ENCODE data around the gene SLC39A2. TPM values are rescaled to one million over a fixed set of nuclear protein-coding genes. Genes with fewer than 3 reads are reported as not detected.

Gene SLC39A2
- polyA plus RNA-seq, 3 donors: 1.2 to 2.1 (median 1.3) TPM

GRCh38 chr14:21022686-21023085, 23.6 kb downstream of the SLC39A2 start:
- DNase-seq (ENCODE audit: extremely low read depth in 1 of 11, low read depth in 9 of 11, low spot score in 4 of 11): no peak

DNA sequence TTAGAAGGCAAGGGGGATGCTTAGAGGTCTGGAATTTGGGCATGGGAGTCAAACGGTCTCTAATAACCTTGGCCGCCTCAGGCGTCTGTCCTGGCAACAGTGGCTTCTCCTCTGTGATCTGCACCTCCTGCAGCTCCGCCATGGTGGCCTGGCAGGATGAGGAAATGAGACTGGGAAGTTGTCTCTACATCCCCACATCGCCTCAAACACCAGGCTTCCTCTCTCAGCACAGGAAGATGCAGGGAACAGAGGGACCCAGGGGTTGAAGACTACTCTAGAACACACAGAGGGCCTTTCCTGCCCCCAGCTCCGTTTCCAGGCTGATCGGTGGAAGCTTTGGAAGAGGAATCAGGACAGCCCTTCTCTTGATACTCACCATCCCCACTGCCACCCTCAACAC, 24.1 kb downstream of the SLC39A2 start:
- no peak for DNase-seq (ENCODE audit: extremely low read depth in 1 of 11, low read depth in 9 of 11, low spot score in 4 of 11)

GRCh38 chr14:21023817-21024584, 24.9 kb downstream of the SLC39A2 start:
- DNase-seq (ENCODE audit: extremely low read depth in 1 of 11, low read depth in 9 of 11, low spot score in 4 of 11): no peak

DNA sequence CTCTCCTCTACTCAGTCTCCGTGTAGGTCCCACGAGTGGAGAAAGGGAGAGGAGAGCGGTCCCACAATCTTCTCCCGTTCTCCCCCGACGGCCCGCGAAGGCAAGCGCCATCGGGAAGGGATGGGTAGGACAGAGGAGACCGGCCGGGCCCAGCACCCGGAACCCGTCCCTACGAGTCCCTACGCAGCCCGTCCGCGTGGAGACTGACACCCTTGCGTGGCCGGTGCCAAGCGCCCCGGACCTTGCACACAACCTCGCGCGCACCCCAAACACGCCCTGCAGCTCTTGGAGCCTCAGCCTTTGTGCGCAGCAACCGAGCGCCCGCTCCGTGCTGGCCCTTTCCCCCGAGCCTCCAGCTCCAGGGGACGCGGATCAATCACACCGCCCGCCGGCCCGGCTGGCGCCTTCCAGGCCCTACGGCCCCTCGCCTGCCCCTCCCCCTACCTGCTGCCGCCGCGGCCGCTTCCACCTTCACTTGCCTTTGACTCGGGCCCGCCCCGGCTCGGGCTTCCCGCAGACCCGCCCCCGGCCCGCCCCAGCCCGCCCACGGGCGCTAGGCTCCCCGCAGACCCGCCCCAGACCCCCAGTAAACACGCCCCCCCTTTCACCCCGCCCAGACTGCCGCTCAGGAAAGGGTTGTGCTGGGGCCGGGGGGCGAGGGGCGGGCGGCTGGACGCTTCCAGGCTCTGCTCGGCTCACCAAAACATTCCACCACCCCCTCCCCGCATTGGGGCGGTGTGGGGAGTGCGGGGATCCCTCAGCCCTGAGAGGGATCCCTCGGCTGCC, 25.7 kb downstream of the SLC39A2 start, which contains the start of gene NDRG2:
Gene NDRG2, minus strand, starts transcription at position 477 of the 786 bp plus-strand sequence. CDS start 1,746 bp downstream, outside the sequence.
- DNase-seq (ENCODE audit: extremely low read depth in 1 of 11, low read depth in 9 of 11, low spot score in 4 of 11): peak in 8 of 11 donors; percentile 63 to 75 (median 72)

- DNase-seq (ENCODE audit: extremely low read depth in 1 of 11, low read depth in 9 of 11, low spot score in 4 of 11): peak in 3 of 11 donors; percentile 39 to 54 (median 39)
Observed at GRCh38 chr14:21025371-21026273, 26.5 kb downstream of the SLC39A2 start.

DNA sequence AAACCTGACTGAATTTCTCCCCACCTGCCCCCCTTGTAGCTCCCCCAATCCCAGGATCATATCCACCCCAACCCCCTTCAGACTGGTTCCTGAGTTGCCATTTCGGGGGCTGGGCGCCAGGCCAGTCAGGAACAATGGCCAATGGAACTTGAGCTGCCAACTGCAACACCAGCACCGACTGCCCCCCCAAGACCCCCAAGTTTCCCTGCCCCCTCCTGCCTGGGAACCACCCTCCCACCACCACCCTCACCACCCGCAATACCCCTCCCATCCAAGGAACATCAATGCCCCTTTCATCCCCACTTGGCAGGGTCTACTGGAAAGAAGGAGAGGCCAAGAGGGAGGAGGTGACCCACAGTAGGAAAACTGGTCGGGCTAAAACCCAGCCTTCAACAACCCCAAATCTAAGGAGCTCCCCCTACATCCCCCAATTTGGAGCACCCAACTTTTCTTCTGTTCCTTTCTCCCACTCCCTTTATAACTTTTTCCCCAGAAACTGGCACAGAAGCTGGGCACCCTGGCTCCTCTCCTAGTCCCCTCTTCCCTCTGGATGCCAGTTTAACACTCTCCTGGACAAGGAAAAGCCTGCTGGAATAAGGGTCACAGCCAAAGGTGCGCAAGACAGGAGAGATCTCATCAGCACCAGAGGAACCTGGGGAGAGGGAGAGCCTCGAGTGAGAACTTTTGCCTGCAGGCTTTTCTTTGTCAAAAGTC, 27.3 kb downstream of the SLC39A2 start:
- DNase-seq (ENCODE audit: extremely low read depth in 1 of 11, low read depth in 9 of 11, low spot score in 4 of 11): no peak

DNA sequence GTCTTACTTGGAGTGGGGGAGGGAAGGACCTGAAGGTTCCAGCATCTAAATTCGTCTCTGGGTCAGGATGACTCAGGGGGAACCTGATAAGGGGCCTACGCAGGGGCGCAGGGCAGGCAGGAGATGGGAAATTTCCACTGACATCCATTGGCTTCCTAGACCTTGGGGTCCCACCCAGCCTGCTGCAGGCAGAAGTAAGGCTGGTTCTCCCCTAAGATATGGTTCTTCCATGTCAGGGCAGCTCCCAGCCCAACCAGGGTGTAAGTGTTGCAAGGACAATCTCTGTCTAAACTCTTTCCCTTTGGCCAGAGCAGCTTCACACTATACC, 27.9 kb downstream of the SLC39A2 start:
- DNase-seq (ENCODE audit: extremely low read depth in 1 of 11, low read depth in 9 of 11, low spot score in 4 of 11): no peak

GRCh38 chr14:21029917-21030316, 30.8 kb downstream of the SLC39A2 start, which contains the start of gene TPPP2:
TSS of gene TPPP2 (plus strand) at chr14:21030217. CDS start at chr14:21030582, 365 bp downstream.
- no peak for DNase-seq (ENCODE audit: extremely low read depth in 1 of 11, low read depth in 9 of 11, low spot score in 4 of 11)

GRCh38 chr14:21030531-21030930, 31.4 kb downstream of the SLC39A2 start:
- no peak for DNase-seq (ENCODE audit: extremely low read depth in 1 of 11, low read depth in 9 of 11, low spot score in 4 of 11)

- DNase-seq (ENCODE audit: extremely low read depth in 1 of 11, low read depth in 9 of 11, low spot score in 4 of 11): no peak
Observed at GRCh38 chr14:21032326-21033132, 33.4 kb downstream of the SLC39A2 start.

GRCh38 chr14:21033133-21033698, 34.1 kb downstream of the SLC39A2 start:
- DNase-seq (ENCODE audit: extremely low read depth in 1 of 11, low read depth in 9 of 11, low spot score in 4 of 11): no peak

DNA sequence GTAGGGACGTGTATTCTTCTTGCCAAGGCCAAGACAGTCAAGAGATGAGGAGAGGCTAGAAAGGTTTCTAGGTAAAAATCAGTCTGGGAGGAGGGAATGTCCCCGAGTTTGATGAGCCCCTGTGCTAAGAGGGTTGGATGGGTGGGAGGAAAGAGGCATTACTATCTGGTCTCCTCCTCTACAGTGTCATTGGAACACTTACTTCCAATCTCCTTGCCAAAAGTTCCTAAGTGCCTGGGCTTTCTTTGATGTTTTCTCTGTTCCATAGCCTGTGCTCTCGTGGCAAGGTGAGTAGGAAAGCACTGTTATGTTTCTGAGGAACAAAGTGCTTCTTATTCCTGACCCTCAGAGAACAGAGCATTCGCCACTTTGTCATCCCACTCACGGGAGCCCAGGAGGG, 35.6 kb downstream of the SLC39A2 start, which contains the start of gene RNASE13:
Gene RNASE13, minus strand, starts transcription at position 101 of the 400 bp plus-strand sequence. CDS start 519 bp downstream, outside the sequence.
- no peak for DNase-seq (ENCODE audit: extremely low read depth in 1 of 11, low read depth in 9 of 11, low spot score in 4 of 11)

DNA sequence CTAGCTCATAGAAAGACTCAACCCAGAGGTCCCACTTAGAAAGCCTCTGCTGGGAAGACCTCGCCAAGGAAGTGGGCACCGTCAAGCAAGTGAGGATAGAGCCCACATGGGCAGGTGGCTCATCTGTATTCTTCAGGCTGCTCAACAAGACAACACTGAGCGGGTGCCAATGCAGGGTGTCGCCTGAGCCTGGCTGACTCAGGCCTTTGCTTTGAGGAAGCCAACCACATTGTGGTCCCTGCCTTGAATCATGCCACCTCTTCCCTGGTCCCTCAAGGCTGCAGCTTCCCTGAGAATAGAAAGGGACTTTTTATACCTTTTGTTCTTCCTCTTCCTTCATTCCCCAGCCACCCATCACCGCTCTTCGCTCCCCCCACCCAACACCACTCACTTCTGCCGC, 37.7 kb downstream of the SLC39A2 start:
- no peak for DNase-seq (ENCODE audit: extremely low read depth in 1 of 11, low read depth in 9 of 11, low spot score in 4 of 11)

DNA sequence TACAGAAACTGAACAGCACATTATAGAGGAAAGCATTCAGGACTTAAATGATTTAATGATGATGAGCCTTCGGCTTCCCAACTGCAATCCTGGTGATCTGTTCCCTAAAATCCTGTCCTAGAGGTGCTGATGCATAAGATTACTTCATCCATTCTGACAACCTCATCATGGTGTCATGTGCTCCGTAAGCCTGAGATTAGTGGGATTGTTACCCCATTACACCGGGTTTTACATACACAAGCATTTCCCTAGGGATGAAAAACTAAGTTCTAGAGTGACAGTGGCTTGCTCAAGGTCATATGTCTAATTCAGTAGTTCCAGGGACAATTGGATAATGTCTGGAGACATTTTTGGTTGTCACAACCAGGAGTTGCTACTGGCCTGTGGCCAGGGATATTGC, 38.1 kb downstream of the SLC39A2 start:
- no peak for DNase-seq (ENCODE audit: extremely low read depth in 1 of 11, low read depth in 9 of 11, low spot score in 4 of 11)

GRCh38 chr14:21038441-21039422, 39.6 kb downstream of the SLC39A2 start:
- DNase-seq (ENCODE audit: extremely low read depth in 1 of 11, low read depth in 9 of 11, low spot score in 4 of 11): peak in 4 of 11 donors; percentile 48 to 63 (median 60)

Measured in renal cortex interstitium (tissue), 11 donors.